GM18499 (cell line): ENCODE data around the gene DPCD.
"Not testable (repeated sequence)": the region's sequence is repeated elsewhere in the genome, so short reads cannot be mapped to it uniquely, and the experiment has no call there.

Source experiments
- ATAC-seq: cut with Tn5 transposase; IDR thresholded peaks from one replicate; pipeline ENCODE4 v1.9.1; 2021; ENCODE audit warnings: moderate number of reproducible peaks; ENCODE audit not compliant: insufficient read depth, unreplicated experiment

DPCD gene

GRCh38 chr10:101579516-101579870 lies 8.6 kb upstream of the DPCD start:
- no peak for ATAC-seq

GRCh38 chr10:101580486-101581399 lies 7.4 kb upstream of the DPCD start:
- ATAC-seq: no peak

- ATAC-seq: no peak
Measured at GRCh38 chr10:101585841-101586240, 2.3 kb upstream of the DPCD start.

- no peak for ATAC-seq
Measured at GRCh38 chr10:101588879-101589278, 758 bp downstream of the DPCD start.

GRCh38 chr10:101593331-101593730 lies 5.2 kb downstream of the DPCD start:
- ATAC-seq: not testable (repeated sequence)

GRCh38 chr10:101595591-101596433 lies 7.7 kb downstream of the DPCD start:
- ATAC-seq: no peak

- ATAC-seq: no peak
Measured at GRCh38 chr10:101597091-101597900, 9.2 kb downstream of the DPCD start.

GRCh38 chr10:101601541-101601940 lies 13.4 kb downstream of the DPCD start:
- no peak for ATAC-seq

GRCh38 chr10:101602761-101603398 lies 14.8 kb downstream of the DPCD start:
- ATAC-seq: no peak

- no peak for ATAC-seq
Measured at GRCh38 chr10:101607124-101607523, 19.0 kb downstream of the DPCD start.

GRCh38 chr10:101609481-101609880 lies 21.4 kb downstream of the DPCD start:
- no peak for ATAC-seq

- no peak for ATAC-seq
Measured at GRCh38 chr10:101611096-101611905, 23.2 kb downstream of the DPCD start.

- no peak for ATAC-seq
Measured at GRCh38 chr10:101612086-101612485, 24.0 kb downstream of the DPCD start.

- ATAC-seq: no peak
Measured at GRCh38 chr10:101612872-101613271, 24.8 kb downstream of the DPCD start.

- ATAC-seq: no peak
Measured at GRCh38 chr10:101613646-101614045, 25.5 kb downstream of the DPCD start.

GRCh38 chr10:101614663-101615524 lies 26.8 kb downstream of the DPCD start:
- ATAC-seq: no peak

- ATAC-seq: no peak
Measured at GRCh38 chr10:101615525-101616116, 27.5 kb downstream of the DPCD start.
